Measurements from ENCODE around the gene ACP4.
"Not testable (repeated sequence)": the region's sequence is repeated elsewhere in the genome, so short reads cannot be mapped to it uniquely, and the experiment has no call there.

The ACP4 gene

DNA sequence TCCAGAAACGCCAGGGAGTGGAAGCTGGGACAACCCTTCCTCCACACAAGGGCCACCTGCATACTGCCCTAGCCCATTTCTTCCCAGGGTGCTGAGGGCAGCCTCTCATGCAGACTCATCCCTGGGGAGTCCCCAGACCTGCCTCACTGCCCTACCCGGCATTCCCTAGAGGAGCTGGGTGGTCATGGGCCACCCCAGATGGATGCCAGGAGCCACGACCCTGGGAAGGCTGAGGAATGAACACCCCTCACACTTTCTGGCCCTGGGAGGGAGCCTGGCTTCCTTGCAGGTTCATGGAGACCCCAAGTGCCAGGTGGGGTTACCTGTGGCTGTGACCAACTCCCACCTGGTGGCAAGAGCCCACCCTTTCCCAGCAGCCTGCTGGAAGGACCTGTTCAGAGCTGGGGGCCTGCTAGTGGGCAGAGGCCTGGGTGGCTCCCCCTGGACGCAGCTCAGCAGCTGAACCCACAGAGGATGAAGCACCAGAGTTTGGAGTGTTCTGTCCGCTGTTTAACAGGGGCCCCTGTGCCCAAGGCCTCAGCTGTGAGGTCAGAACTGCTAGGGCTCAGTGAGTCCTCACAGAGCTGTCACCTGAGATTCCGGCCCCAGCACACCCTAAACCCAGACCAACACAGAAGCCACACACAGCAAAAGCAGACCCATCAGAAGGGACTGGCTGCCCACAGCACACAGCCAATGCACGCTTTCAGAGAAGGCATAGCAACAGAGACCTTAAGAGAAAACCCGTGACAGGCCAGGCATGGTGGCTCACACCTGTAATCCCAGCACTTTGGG, 6.6 kb downstream of the ACP4 start:
- DNase-seq (ENCODE audit: low read depth in 2 of 2, low spot score in 1 of 2) = no peak

DNA sequence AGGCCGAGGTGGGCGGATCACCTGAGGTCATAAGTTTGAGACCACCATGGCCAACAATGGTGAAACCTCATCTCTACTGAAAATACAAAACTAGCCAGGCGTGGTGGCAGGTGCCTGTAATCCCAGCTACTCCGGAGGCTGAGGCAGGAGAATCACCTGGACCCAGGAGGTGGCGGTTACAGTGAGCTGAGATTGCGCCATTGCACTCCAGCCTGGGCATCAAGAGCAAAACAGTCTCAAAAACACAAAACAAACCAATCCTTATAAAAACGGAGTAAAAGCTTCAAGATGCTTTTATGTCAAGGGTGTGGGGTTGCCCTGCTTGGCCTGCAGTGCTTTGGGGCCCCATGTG, 7.2 kb downstream of the ACP4 start:
- DNase-seq (ENCODE audit: low read depth in 2 of 2, low spot score in 1 of 2) = no peak

- DNase-seq (ENCODE audit: low read depth in 2 of 2, low spot score in 1 of 2) = no peak
Measured at GRCh38 chr19:50797781-50798658, 7.8 kb downstream of the ACP4 start.

DNA sequence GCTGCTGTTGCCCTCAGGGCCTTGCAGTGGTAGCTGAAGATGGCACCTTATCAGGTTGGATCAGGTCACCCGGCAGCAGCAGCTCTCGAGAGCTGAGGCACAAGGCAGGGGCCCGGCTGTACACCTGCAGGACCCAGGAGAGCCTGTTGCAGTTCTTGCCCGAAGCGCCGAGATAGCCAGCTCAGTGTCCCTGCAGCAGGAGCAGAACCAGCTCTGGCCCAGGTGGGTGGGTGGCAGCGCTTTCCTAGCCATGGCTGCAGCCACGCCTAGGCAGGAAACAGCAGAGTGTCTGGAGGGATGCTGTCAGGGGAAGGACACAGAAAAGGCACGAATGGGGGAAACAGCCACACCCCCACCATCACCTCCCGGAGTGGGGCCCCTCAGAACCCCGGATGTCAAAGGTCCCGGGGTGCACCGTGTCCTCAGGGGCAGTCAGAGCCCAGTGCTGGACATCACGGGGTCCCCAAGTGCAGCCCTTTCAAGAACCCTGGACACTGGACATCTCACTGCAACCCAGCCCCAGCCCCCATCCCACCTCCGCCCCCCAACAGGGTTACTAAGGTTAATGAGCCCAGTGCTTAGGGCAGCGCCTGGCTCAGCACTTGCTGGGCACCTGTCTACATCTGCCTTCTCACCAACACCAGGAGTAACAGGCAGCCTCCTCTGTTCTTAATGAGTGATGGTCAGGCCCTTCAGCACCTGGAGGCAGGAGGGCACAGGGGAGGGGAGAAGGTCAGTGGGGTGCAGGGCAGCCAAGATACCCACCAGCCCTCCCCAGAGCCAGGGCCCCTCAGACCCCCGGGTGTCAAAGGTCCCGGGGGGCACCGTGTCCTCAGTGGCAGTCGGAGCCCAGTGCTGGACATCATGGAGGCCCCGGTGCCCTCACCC, 8.7 kb downstream of the ACP4 start:
- no peak for DNase-seq (ENCODE audit: low read depth in 2 of 2, low spot score in 1 of 2)

GRCh38 chr19:50799547-50799851, 9.3 kb downstream of the ACP4 start:
- no peak for DNase-seq (ENCODE audit: low read depth in 2 of 2, low spot score in 1 of 2)

DNA sequence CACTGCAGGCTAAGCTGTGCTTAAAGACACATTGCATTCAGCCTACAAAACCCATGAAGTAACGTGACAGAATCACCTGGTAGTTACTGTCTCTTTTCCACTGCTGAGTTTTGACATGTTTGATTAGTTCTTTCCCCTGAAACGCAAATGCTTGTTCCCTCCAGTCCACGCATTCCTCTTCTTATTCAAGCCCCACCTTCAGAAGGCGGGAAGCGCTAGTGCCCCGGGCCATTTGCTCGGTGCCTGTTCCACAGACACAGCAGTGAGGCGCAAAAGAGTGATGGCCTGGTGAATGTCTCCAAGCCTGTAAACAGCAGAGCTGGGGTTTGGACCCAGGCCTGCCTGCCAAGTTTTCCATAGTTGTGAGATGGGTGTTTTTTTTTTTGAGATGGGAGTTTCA, 10.9 kb downstream of the ACP4 start:
- DNase-seq (ENCODE audit: low read depth in 2 of 2, low spot score in 1 of 2) = no peak

GRCh38 chr19:50803633-50804419, 13.6 kb downstream of the ACP4 start:
- no peak for DNase-seq (ENCODE audit: low read depth in 2 of 2, low spot score in 1 of 2)

- peak; percentile 90 to 94 for DNase-seq (ENCODE audit: low read depth in 2 of 2, low spot score in 1 of 2)
Measured at GRCh38 chr19:50804420-50805272, 14.4 kb downstream of the ACP4 start.

- DNase-seq (ENCODE audit: low read depth in 2 of 2, low spot score in 1 of 2) = no peak
Measured at GRCh38 chr19:50808856-50809255, 18.6 kb downstream of the ACP4 start.

GRCh38 chr19:50811622-50812238, 21.5 kb downstream of the ACP4 start:
- DNase-seq (ENCODE audit: low read depth in 2 of 2, low spot score in 1 of 2) = not testable (repeated sequence)

GRCh38 chr19:50812474-50812873, 22.3 kb downstream of the ACP4 start:
- no peak for DNase-seq (ENCODE audit: low read depth in 2 of 2, low spot score in 1 of 2)

DNA sequence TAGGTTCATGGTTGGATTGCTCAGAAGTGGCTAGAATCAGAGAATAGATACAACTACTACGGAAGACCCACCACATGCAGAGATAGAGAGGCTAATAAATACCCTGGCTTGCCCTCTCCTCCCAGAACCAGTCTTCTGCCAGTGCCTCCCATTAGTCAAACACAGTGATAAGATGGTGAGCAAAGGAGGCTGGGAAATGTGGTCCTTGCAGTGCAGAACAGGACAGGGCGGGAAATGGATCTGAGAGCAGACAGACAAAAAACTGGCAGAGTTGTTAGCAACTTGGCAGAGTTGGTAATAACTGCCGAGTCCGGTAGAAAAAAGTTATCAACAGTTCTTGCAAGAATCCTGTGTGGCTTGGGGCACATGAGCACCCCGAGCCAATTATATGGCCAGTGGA, 24.7 kb downstream of the ACP4 start:
- DNase-seq (ENCODE audit: low read depth in 2 of 2, low spot score in 1 of 2) = no peak

DNA sequence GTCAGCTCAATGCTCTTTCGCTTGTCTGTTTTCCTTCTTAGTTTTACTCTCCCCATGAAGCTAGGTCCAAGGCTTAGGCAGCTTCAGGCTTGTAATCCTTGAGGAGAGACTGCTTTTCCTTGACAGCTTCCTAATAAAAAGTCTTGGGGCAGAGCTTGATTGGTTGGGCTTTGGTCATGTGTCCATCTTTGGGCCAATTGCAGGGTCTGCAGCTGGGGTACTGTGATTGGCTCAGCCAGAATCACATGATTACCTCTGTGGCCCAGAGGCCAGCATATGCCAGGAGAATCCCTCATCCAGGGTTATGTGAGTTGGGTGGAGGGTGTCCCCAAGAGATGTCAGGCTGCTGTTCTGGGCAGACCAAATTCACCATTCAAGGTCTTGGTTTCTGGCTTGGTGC, 25.2 kb downstream of the ACP4 start:
- no peak for DNase-seq (ENCODE audit: low read depth in 2 of 2, low spot score in 1 of 2)

DNA sequence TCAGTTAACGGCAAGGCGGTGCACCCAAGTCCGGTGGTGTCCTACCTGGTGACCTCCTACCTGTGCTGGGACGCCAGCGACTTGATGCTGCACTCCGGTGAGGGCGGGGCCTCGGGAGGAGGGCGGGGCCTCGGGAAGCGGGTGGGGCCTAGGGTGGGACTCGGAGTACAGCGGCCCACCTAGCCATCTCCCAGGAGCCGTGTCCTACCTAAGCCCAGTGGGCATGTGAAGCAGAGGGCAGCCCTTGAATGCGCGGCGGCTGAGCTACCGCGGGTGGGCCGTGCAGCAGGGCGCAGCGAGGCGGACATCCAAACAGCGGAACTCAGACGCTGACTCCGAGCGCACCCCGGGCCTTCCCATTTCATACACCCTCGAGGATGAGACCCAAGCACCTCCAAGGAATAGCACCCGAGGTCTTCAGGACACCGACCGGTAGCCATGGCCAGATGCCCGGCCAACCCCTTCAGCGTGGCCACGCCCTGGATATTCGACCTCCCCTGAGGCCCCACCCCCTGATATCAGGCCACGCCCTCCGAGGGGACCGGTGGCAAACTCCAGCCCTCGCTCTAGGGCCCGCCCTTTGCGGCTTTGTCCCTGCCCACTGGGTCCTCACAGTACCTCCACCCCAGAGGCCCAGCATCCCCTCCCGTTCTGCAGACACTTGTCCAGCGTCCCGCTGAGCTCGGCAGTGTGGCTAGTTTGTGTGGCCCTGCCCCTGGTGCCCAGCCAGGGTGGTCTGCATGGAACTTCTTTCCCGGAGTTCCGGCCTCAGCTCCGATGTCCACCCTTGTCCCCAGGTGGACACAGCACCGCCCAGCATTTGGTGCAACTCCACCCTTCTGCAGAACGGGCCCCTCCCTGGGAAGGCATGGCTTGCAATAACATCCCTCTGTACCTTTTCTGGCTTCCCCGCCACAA, 28.0 kb downstream of the ACP4 start:
- DNase-seq (ENCODE audit: low read depth in 2 of 2, low spot score in 1 of 2) = peak in 1 of 2 donors; percentile 9

DNA sequence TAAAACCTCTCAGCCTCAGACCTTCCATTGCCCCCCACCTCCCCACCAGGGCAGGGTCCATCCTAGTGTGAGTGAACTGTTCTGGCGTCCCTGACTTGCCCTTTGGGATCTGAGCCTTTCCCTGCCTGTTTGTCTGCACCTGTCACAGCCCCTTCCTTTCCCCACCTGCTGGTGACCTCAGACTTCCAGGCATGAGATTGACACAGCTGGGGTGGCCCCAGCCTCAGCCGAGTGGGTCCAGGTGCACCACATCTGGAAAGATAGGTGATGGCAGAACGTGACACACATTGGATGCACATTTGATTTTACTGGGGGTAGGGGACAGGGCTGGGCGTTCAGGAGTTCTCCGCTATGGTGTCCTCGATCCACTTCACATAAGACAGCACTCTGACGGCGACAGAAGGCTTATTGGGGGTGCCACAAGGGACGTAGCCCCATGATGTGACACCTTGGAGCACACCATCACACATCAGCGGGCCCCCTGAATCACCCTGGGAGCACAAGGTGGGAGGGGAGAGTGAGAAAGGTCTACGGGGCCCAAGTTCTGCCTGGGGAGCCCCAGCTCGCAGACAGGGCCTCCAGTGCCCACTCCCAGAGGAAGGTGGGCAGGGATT, 28.8 kb downstream of the ACP4 start:
- DNase-seq (ENCODE audit: low read depth in 2 of 2, low spot score in 1 of 2) = no peak

DNA sequence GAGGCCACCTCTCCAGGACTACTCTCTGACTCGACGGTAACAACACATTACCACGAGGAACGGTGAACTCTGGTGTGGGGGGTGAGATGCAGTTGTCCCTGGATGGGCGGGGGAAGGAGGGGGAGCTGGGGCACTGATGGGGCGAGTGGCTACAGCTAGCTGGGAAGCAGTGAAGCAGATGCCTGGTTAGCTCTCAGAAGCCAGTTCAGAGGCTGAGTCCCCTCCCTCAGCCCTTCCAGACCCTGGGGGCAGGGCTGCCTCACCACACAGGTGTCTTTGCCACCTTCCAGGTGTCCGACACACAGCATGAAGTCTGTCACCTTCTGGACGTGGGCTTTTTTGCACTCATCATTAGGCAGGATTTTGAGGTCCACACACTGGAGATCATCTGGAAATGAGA, 29.4 kb downstream of the ACP4 start:
- no peak for DNase-seq (ENCODE audit: low read depth in 2 of 2, low spot score in 1 of 2)

- no peak for DNase-seq (ENCODE audit: low read depth in 2 of 2, low spot score in 1 of 2)
Measured at GRCh38 chr19:50820086-50820485, 29.9 kb downstream of the ACP4 start.

Data from stimulated activated CD8-positive, alpha-beta memory T cell treated with anti-CD3 and anti-CD28 coated beads, Interleukin-4, amount 100 ng/mL, for 1 hour (primary cell).